ENCODE measurements around the gene LRRK1.

LRRK1 gene

GRCh38 chr15:101097111-101097510 is 178.0 kb downstream of the LRRK1 start:
- no peak for TF ChIP-seq CTCF (IDR thresholded peaks at IDR 0.05; ENCODE audit: extremely low read depth, missing control alignments)
- DNase-seq (ENCODE audit: low spot score): no peak

DNA sequence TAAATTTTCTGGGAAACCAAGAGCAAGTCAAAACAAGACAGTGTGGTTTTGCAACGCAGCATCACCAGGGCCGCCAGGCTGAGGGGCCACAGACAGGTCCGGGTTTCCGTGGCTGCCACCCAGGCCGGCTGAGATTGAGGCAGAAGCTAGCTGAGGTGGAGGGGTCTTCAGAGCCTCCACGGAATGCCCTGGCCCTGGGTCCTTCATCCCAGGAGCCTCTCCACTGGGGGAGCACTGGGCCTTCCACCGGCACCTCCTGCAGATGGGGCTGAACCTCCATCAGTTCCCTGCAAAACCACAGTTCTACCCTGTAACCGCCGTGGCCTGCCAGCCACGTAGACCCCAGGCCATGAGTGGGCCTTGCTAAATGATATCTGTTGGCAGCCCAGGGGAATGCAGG is 180.0 kb downstream of the LRRK1 start:
- TF ChIP-seq CTCF (IDR thresholded peaks at IDR 0.05; ENCODE audit: extremely low read depth, missing control alignments): no peak
- DNase-seq (ENCODE audit: low spot score): no peak

- DNase-seq (ENCODE audit: low spot score): no peak
- TF ChIP-seq CTCF (IDR thresholded peaks at IDR 0.05; ENCODE audit: extremely low read depth, missing control alignments): no peak
Observed at GRCh38 chr15:101100118-101100517, 181.0 kb downstream of the LRRK1 start.

- no peak for DNase-seq (ENCODE audit: low spot score)
- TF ChIP-seq CTCF (IDR thresholded peaks at IDR 0.05; ENCODE audit: extremely low read depth, missing control alignments): no peak
Observed at GRCh38 chr15:101100593-101101442, 181.7 kb downstream of the LRRK1 start.

DNA sequence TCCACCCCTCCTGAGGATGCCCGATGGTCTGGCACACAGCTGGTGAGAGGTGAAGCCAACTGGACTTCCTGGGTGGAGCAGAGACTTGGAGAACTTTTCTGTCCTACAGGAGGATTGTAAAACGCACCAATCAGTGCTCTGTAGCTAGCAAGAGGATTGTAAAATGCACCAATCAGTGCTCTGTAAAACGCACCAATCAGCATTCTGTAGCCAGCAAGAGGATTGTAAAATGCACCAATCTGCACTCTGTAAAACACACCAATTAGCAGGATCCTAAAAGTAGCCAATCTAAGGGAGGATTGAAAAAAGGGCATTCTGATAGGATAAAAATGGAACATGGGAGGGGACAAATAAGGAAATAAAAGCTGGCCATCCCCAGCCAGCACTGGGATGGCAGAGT is 182.5 kb downstream of the LRRK1 start:
- no peak for DNase-seq (ENCODE audit: low spot score)
- TF ChIP-seq CTCF (IDR thresholded peaks at IDR 0.05; ENCODE audit: extremely low read depth, missing control alignments): no peak

- no peak for TF ChIP-seq CTCF (IDR thresholded peaks at IDR 0.05; ENCODE audit: extremely low read depth, missing control alignments)
- DNase-seq (ENCODE audit: low spot score): no peak
Observed at GRCh38 chr15:101102746-101103145, 183.6 kb downstream of the LRRK1 start.

- no peak for DNase-seq (ENCODE audit: low spot score)
- TF ChIP-seq CTCF (IDR thresholded peaks at IDR 0.05; ENCODE audit: extremely low read depth, missing control alignments): no peak
Observed at GRCh38 chr15:101103598-101103997, 184.4 kb downstream of the LRRK1 start.
